Body of pancreas (tissue), 4 donors: ENCODE data around the gene GARIN1A.

ENCODE experiments used
- CTCF ChIP-seq, 7 experiments: fragments of 450-650 bp in 4 of 7; fragments of 200-600 bp in 3 of 7; sonication (generic) in 3 of 7; IDR thresholded peaks; one replicate each; pipeline ENCODE4 v1.5.1; 2016 to 2019; ENCODE audit warnings: antibody characterized with exemption in 7 of 7
- POLR2A ChIP-seq, 3 donors: fragments of 450-650 bp; IDR thresholded peaks; one replicate each; pipeline ENCODE4 v1.6.1; 2016; ENCODE audit warnings: antibody characterized with exemption in 3 of 3, mild to moderate bottlenecking in 2 of 3

GRCh38 chr7:128671992-128672391, at the start of gene GARIN1A:
- TF ChIP-seq CTCF (IDR thresholded peaks at IDR 0.05) (no peak), POLR2A (IDR thresholded peaks at IDR 0.05) (no peak)
